GM21447 (cell line): ENCODE results near the gene PIEZO2.
A peak's percentile ranks its signal among the peaks of the same experiment; 100 is the strongest.
"Not testable (repeated sequence)": the region's sequence is repeated elsewhere in the genome, so short reads cannot be mapped to it uniquely, and the experiment has no call there.

Experiments used
- ATAC-seq: cut with Tn5 transposase; IDR thresholded peaks from one replicate; pipeline ENCODE4 v1.9.1; 2021; ENCODE audit not compliant: unreplicated experiment

The PIEZO2 gene

DNA sequence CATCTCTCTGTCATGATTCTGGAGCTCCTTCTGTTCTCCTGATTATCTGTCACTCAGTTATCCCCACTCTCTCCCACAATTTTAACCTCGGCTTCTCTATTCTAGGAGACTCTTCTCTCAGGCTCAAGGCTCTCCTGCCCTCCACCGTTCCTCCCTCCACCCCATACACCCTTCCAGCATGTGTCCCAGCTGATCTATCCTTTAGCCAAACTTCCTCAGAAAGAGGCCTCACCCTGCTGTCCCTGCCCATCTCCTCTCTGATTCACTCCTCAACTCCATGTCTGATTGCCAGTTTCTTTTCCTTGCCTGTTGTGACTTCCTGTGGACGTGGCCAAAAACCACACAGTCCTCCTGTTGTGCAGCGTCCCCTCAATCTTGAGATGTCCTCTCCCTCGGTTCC lies 505.4 kb downstream of the PIEZO2 start:
- not testable (repeated sequence) for ATAC-seq

DNA sequence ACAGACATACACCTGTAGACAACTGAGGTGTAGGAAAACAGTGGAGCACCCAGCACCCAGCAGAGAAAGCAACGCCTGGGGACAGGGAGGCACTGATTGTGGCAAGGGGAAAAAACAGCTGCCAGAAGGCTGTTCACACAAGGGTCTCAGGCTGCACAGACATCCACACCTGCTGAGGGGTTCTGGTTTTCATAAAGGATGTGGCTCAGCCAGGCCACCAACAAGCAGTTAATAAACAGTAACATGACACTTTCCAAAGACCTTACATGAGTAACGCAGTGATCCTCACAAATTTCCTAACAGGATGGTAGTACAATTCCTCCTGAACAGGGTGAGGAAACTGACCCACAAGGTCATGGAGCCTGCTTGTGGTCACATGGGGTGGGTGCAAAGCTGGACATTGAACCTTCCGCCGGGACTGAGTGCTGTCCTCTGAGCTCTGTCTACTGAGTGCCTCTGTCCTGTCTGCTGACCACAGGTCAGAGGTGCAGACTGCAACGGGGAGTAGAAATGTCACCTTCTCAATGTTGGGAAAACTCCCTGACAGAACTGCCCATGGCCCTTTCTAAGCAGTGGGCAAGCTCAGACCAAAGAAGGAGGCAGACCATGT lies 506.3 kb downstream of the PIEZO2 start:
- not testable (repeated sequence) for ATAC-seq

GRCh38 chr18:10638539-10638885 lies 510.9 kb downstream of the PIEZO2 start:
- ATAC-seq = not testable (repeated sequence)

- not testable (repeated sequence) for ATAC-seq
These were observed 511.4 kb downstream of the PIEZO2 start for GRCh38 chr18:10637858-10638538.

DNA sequence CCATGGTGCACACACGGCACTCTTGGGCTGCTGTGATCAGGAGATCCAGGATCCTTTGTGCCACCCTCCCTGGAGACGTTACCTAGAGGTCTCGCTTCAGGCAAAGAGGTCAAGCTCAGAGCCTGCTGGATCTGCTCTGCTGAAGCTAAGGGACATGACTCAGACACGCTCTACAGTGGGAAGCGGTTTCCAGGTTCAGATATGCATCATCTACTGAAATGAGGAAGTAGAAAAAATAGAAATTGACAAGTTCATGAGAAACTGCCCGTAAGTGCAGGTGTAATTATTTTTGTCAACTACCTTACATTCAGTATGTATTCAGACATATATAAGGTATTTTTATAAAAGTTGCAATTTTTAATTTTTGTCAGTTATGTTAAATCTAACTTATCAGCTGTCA lies 520.3 kb downstream of the PIEZO2 start:
- peak; percentile 98 for ATAC-seq

GRCh38 chr18:10626606-10627213 lies 522.7 kb downstream of the PIEZO2 start:
- ATAC-seq = not testable (repeated sequence)

DNA sequence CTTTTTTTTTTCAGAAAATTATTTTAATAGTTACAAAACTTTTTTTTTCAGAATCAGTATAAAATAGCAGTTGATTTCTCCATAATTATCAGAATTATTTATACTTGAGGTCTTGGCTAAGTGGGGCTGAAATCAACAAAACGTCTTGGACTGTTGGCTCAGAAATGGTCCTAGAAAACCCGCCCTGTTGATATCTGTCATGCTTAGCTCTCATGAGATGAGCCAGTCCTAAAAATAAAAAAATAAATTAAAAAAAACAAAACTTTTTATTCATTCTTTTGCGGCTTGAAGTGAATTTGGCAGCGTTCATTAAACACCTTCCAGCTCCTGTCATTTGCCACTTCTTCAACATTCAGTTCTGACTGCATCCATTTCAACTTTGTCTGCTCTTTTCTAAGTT lies 525.8 kb downstream of the PIEZO2 start:
- ATAC-seq = not testable (repeated sequence)

DNA sequence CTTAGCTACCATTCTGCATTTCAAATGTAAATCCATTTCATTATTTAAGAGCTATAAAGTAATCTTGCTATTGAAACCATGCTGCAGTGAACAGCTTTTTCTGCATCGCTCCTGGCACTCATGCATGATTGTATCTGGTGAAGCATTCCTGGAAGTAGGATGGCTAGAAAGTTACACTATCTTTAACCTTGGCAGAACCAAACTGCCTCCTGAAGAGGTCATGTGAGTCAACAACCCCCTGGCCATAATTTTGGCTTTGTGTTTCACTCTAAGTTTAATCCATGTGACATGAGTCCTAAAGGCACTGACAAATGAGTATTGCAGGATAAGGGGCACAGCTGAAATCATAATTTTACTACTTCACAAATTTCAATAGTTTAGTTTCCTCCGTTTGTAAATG lies 526.4 kb downstream of the PIEZO2 start:
- not testable (repeated sequence) for ATAC-seq

DNA sequence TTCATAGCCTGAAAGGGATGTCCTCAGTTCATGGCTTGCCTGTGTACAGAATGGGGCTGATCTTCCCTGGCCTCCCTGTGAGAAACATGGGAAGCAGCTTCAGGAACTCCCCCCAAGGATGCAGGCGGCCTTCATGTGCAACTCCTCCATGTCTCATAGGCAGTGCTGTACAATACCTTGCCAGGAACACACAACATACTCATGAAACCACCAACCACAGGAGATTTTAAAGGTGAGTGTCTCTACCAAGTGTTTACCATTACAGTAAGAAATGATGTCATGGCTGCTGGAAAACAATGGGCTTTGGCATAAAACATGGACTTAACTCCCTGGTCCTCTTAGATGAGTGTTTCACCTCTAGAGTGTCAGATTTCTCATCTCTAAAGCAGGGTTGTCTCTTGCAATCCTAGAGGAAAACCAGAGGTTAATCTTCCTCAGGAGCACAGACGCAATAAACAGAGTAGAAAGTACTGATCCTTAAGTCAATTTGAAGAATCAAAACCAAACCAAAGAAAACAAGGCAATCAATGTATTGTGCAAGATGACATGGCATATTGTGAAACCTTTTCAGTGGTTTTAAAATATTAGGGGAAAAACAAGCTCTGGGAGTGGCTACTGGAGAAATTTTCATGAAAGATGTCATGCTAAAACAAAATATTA lies 528.6 kb downstream of the PIEZO2 start:
- not testable (repeated sequence) for ATAC-seq
